Large intestine (tissue), 3 donors: ENCODE results near the gene SRRM1. TPM values are rescaled to one million over a fixed set of nuclear protein-coding genes. Genes with fewer than 3 reads are reported as not detected.
"Not testable (repeated sequence)": the region's sequence is repeated elsewhere in the genome, so short reads cannot be mapped to it uniquely, and the experiment has no call there.

ENCODE experiments used
- DNase-seq, 2 donors: peaks; one replicate each; pipeline versions ENCODE4 v3.0.0 to v3.0.0-alpha.2; 2013
- H3K27ac ChIP-seq: one replicate; pipeline ENCODE4 v1.5.1; 2013; ENCODE audit warnings: low read length
- H3K27me3 ChIP-seq: 2 replicates; pipeline ENCODE4 v1.6.1; 2013; ENCODE audit warnings: low read length; ENCODE audit not compliant: control insufficient read depth, insufficient read depth
- H3K36me3 ChIP-seq: 2 replicates; pipeline ENCODE4 v1.6.1; 2013; ENCODE audit warnings: low read length; ENCODE audit not compliant: control insufficient read depth, insufficient read depth
- H3K4me1 ChIP-seq: one replicate; pipeline ENCODE4 v1.6.1; 2013; ENCODE audit warnings: low read length; ENCODE audit not compliant: control insufficient read depth, insufficient read depth
- H3K4me3 ChIP-seq: one replicate; pipeline ENCODE4 v1.5.1; 2013; ENCODE audit warnings: low read length
- H3K9me3 ChIP-seq: one replicate; pipeline ENCODE4 v1.6.1; 2013; ENCODE audit warnings: mild to moderate bottlenecking, low read depth, low read length, moderate library complexity; ENCODE audit not compliant: control insufficient read depth
- WGBS: methylation state at CpG from one replicate; pipeline ENCODE4 v1.1.5; 2013; ENCODE audit warnings: low lambda C conversion rate; ENCODE audit not compliant: insufficient coverage; 5-methylcytosine and 5-hydroxymethylcytosine counted together
- polyA plus RNA-seq: library from polyadenylated mRNA; unstranded; fragments of 120-200 nt; gene quantifications from one replicate; pipeline ENCODE4 v1.2.1, GENCODE V29; 2013

SRRM1 gene
- polyA plus RNA-seq, 1 donor, result 123 TPM

DNA sequence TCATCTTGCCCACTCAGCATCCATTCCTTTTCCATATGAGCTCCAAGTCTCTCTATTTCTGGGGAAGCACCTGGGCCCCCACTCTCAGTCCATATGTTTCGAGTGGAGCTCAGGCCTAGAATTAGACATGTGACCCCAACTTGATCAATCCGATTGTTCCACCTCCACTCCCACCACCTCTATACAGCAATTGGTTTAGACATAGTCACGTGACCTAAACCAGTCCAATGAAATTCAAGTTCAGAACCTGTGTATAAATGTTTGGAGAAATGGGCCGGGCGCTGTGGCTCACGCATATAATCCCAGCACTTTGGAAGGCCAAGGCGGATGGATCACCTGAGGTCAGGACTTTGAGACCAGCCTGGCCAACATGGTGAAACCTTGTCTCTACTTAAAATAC is 72.6 kb downstream of the SRRM1 start:
- no peaks in the 10 kb centered on the region for H3K27me3 ChIP-seq
- no peak for DNase-seq
- H3K4me3 ChIP-seq, result no peak overlapping the region
- no peaks in the 10 kb centered on the region for H3K36me3 ChIP-seq
- WGBS, result no CpG with 5 or more reads among the region's 7 CpGs
- no peaks in the 10 kb centered on the region for H3K9me3 ChIP-seq
- H3K27ac ChIP-seq, result no peak overlapping the region
- no peaks in the 10 kb centered on the region for H3K4me1 ChIP-seq

DNA sequence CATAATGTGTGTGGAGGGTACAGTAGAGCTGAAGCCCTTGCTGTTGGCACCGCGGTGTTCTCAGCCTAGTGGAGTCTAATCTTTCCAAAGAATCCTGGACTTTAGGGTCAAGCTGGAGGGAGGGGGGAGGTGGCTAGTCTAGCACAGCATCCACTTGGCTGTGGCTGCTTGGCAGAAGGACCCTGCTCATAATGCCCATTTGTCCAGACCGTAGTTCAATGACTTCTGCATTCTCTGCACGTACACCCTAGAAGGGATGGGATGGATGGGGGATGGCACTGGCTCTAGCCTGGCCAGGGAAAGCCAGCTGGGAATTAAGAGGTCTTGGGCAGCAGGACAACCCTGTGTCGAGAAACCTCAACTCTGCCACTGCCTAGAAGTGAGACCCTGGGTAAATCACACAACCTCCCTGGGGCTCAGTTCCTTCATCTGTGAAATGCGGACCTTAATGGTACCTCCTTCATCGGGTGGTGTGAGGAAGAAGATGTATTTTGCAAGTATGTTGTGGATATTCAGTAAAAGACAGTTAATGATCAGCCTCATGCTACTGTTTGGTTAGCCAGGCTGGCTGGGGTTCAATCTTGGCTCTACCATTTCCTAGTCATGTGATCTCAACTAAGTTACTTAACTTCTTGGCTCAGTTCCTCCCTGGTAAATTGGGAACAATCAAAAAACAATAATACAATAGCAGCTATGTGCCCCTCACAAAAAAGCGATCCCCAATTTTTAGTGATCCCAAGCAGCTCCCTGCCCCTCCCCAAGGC is 75.0 kb downstream of the SRRM1 start:
- no peak for DNase-seq
- no CpG with 5 or more reads among the region's 8 CpGs for WGBS
- Histone ChIP-seq H3K9me3 (no peaks in the 10 kb centered on the region), H3K36me3 (no peaks in the 10 kb centered on the region), H3K27me3 (no peaks in the 10 kb centered on the region), H3K27ac (no peak overlapping the region), H3K4me3 (no peak overlapping the region), H3K4me1 (no peaks in the 10 kb centered on the region)

DNA sequence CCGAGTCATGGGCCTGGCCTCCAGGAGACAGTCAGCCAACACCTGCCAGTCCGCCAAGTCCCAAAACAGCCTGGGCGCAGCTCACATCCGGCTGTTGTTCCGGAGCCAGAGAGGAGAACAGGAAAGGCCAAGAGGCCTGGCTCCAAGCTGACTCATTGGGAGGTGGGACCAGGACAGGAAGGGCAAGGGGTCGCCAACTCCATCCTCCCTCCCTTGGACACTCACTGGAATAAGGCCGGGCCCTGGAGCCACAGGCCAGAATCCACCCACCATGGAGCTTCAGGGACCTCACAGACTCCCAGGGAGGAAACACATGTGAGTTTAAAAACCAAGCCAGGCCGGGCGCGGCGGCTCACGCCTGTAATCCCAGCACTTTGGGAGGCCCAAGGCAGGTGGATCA is 77.0 kb downstream of the SRRM1 start:
- DNase-seq, result no peak
- H3K4me3 ChIP-seq, result no peak overlapping the region
- no peaks in the 10 kb centered on the region for H3K9me3 ChIP-seq
- H3K27me3 ChIP-seq, result no peaks in the 10 kb centered on the region
- H3K4me1 ChIP-seq, result peaks cover 3% of the 10 kb centered on the region
- no peaks in the 10 kb centered on the region for H3K36me3 ChIP-seq
- WGBS, result no CpG with 5 or more reads among the region's 12 CpGs
- H3K27ac ChIP-seq, result no peak overlapping the region

DNA sequence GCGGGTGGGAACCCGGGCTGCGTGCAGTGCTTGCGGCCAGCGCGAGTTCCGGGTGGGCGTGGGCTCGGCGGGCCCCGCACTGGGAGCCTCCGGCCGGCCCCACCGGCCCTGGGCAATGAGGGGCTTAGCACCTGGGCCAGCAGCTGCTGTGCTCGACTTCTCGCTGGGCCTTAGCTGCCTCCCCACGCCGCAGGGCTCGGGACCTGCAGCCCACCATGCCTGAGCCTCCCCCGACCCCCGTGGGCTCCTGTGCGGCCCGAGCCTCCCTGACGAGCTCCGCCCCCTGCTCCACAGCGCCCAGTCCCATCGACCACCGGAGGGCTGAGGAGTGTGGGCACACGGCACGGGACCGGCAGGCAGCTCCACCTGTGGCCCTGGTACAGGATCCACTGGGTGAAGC is 78.4 kb downstream of the SRRM1 start:
- no peak for DNase-seq
- Histone ChIP-seq H3K27ac (no peak overlapping the region), H3K36me3 (no peaks in the 10 kb centered on the region), H3K9me3 (no peaks in the 10 kb centered on the region), H3K4me3 (no peak overlapping the region), H3K27me3 (no peaks in the 10 kb centered on the region), H3K4me1 (peaks cover 4% of the 10 kb centered on the region)
- WGBS, result no CpG with 5 or more reads among the region's 31 CpGs

DNA sequence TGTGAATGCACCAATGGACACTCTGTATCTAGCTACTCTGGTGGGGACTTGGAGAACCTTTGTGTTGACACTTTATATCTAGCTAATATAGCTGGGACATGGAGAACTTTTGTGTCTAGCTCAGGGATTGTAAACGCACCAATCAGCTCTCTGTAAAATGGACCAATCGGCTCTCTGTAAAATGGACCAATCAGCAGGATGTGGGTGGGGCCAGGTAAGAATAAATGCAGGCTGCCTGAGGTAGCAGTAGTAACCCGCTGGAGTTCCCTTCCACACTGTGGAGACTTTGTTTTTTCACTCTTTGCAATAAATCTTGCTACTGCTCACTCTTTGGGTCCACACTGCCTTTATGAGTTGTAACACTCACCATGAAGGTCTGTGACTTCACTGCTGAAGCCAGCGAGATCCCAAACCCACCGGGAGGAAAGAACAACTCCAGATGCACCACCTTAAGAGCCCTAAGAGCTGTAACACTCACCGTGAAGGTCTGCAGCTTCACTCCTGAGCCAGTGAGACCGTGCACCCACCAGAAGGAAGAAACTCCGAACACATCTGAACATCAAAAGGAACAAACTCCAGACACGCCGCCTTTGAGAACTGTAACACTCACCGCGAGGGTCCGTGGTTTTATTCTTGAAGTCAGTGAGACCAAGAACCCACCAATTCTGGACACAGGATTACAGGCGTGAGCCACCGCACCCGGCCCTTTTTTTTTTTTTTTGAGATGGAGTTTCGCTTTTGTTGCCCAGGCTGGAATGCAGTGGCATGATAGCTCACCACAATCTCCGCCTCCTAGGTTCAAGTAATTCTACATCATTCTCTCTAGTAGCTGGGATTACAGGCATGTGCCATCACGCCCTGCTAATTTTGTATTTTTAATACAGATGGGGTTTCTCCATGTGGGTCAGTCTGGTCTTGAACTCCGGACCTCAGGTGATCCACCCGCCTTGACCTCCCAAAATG is 79.3 kb downstream of the SRRM1 start:
- H3K4me1 ChIP-seq, H3K9me3 ChIP-seq, DNase-seq, H3K27ac ChIP-seq, H3K27me3 ChIP-seq, H3K36me3 ChIP-seq, H3K4me3 ChIP-seq: not testable (repeated sequence)
- no CpG with 5 or more reads among the region's 21 CpGs for WGBS

Other genes starting within 250 kb of the SRRM1 start
- 5.7 TPM for gene STPG1, start 229.5 kb upstream of the SRRM1 start, polyA plus RNA-seq
- 16.0 TPM for gene NIPAL3, start 227.5 kb upstream of the SRRM1 start, polyA plus RNA-seq
- 10.1 TPM for gene RCAN3, start 140.5 kb upstream of the SRRM1 start, polyA plus RNA-seq
- gene NCMAP, start 87.2 kb upstream of the SRRM1 start, polyA plus RNA-seq, result 10.9 TPM
- 70.3 TPM for gene CLIC4, start 102.1 kb downstream of the SRRM1 start, polyA plus RNA-seq